GM12892 (cell line): ENCODE measurements around the gene EIF4G2.

Experiments
- DNase-seq: peaks from one replicate; pipeline ENCODE4 v3.0.0; 2011; ENCODE audit not compliant: insufficient read length
- FAIRE-seq: peaks from 2 replicates; lab custom pipeline; 2011; peaks lifted over from hg19 to GRCh38; lab: Jason Lieb, UNC
- POLR2A ChIP-seq: IDR thresholded peaks from 2 replicates; pipeline ENCODE4 v1.6.1; 2011; ENCODE audit warnings: low read depth, low read length, control low read depth
- POLR2AphosphoS5 ChIP-seq: IDR thresholded peaks from 2 replicates; pipeline ENCODE4 v1.6.1; 2011; ENCODE audit warnings: low read depth, low read length, control low read depth
- TAF1 ChIP-seq: IDR thresholded peaks from 2 replicates; pipeline ENCODE4 v1.6.1; 2011; ENCODE audit warnings: low read depth, mild to moderate bottlenecking, control low read depth, low read length, borderline replicate concordance

The EIF4G2 gene

DNA sequence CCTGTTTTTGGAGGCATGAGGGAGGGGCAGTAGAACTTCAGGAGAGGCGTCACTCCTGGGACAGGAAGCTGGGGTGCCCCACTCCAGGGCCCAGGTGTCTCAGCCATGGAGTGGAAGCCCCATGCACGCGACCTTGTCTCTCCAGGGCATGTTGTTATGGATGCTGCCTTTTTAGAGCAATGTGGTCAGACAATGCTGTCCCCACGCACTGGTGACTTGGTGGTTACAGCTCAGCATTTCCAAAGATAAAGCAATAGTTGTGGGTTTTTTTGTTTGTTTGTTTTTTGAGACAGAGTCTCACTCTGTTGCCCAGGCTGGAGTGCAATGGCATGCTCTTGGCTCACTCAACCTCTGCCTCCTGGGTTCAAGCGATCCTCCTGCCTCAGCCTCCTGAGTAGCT lies 22.3 kb downstream of the EIF4G2 start:
- FAIRE-seq (no peak), DNase-seq (no peak)
- no peak for TF ChIP-seq POLR2A
- TF ChIP-seq TAF1 = no peak
- TF ChIP-seq POLR2AphosphoS5 = no peak

GRCh38 chr11:10785146-10785474 lies 23.6 kb downstream of the EIF4G2 start:
- FAIRE-seq (no peak), DNase-seq (no peak)
- TF ChIP-seq POLR2A = no peak
- TF ChIP-seq TAF1 = no peak
- no peak for TF ChIP-seq POLR2AphosphoS5

DNA sequence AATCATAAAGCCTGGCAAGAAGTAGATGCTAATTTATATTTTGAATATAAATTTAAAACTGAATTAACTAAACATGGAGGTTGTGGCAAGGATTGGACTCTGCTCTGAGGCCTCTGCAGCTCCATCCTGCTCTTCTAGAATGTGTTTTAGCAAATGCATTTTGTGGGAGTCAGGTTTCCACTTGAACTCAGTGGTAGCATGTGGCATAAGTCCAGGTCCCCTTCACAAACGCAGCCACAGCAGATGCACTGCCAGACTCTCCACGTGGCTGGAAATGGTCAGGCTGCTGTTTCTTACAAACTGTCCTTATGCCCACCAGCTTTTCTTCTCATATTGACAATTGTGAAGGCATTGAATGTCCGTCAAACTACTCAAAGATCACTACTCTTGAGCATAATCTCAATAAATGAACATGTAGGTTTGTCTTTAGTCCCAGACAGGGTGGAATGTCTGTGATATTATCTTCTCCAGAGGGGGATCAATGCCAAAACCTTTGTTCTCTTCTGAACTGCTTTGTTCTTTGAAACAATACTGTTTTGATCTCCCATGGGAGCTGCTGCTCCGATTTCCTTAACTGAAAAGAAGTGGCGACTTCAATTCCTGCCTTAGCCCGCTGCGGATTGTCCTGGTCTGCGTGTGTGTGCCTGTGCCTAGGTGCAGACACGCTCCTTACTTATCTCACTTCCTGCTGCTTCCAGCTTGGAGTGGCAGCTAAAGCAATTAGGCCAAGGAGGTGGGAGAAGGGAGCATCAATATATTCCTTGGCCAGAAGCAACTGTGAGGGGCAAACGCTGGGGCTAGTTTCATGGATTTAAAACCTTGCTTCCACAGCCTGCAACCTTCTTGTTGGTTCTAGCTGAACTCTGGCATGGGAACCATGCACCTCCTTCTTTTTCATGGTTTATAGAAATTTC lies 24.2 kb downstream of the EIF4G2 start:
- FAIRE-seq (no peak), DNase-seq (no peak)
- no peak for TF ChIP-seq POLR2A

- TF ChIP-seq TAF1 (no peak), POLR2A (no peak), POLR2AphosphoS5 (no peak)
- FAIRE-seq (no peak), DNase-seq (no peak)
These were observed 28.7 kb downstream of the EIF4G2 start for GRCh38 chr11:10780040-10780439.

DNA sequence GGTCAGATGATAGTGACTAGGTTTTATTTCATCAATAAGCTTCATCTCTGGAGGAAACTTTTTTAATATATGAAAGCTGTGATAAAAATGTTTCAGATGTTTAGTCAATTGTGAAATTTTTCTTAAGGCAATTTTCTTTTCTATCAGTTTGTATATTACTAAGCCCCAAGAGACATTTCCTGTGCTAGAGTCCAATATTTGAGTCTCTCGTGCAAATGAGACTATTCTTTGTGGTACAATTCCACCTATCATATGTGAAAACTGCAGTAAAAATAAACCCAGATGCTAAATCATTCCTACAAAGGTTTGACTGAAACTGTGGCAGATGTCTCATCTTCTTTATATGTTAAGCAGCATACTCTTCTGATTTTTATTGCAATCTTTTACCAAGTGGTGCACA lies 29.6 kb downstream of the EIF4G2 start:
- no peak for DNase-seq
- no peak for FAIRE-seq
- TF ChIP-seq TAF1 (no peak), POLR2AphosphoS5 (no peak), POLR2A (no peak)

- TF ChIP-seq POLR2A (no peak), TAF1 (no peak), POLR2AphosphoS5 (no peak)
- DNase-seq (no peak), FAIRE-seq (no peak)
These were observed 30.3 kb downstream of the EIF4G2 start for GRCh38 chr11:10778217-10778970.

DNA sequence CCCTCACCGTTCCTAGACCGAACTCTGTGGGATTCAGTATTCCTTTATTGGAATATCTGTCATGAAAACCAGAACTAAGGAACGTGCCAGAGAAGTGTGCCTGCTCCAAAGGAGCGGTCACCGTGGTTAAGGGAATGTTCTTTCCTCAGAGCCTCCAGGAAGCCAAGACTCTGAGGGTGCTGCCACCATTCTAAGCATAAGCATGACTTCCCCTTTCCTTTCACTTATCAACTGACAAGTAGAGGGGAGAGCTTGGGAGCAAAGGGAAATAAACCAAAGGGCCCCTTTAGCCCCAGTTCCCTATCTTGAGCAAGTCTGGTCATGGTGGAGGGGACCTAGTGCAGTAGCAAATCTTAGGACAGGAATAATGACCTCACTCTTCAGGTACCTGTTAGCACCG lies 30.9 kb downstream of the EIF4G2 start:
- TF ChIP-seq TAF1 (no peak), POLR2A (no peak), POLR2AphosphoS5 (no peak)
- DNase-seq (no peak), FAIRE-seq (no peak)

GRCh38 chr11:10777393-10777793 lies 31.3 kb downstream of the EIF4G2 start:
- DNase-seq (no peak), FAIRE-seq (no peak)
- TF ChIP-seq POLR2AphosphoS5 (no peak), TAF1 (no peak), POLR2A (no peak)

- no peak for DNase-seq
- FAIRE-seq = no peak
- no peak for TF ChIP-seq POLR2AphosphoS5
- TF ChIP-seq TAF1 = no peak
- TF ChIP-seq POLR2A = no peak
These were observed 33.9 kb downstream of the EIF4G2 start for GRCh38 chr11:10774811-10775210.

DNA sequence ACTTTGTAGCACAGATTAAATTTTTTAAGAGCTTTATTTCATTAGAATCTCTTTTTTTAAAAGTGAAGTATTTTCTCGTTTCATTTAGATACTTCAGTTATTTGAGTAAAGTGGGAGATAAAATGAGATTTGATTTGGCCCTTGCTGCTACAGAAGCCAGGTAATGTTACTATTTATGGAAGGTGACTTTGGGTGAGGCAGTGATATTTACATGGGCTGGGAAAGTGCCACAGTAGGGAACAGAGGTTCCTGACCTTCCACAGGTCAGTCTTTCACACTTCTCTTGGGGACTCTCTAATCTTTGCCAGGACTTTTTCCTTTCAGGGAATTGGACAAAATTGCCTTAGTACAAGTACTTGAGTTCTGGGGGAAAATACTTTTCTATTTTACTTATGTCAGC lies 37.3 kb downstream of the EIF4G2 start:
- FAIRE-seq (no peak), DNase-seq (no peak)
- TF ChIP-seq POLR2AphosphoS5 (no peak), POLR2A (no peak), TAF1 (no peak)

- FAIRE-seq = peak; percentile 66
These were observed 38.0 kb downstream of the EIF4G2 start for GRCh38 chr11:10770626-10771254.

More at GRCh38 chr11:10770626-10771254, 38.0 kb downstream of the EIF4G2 start:
- TF ChIP-seq POLR2A (no peak), TAF1 (no peak), POLR2AphosphoS5 (no peak)
- DNase-seq = no peak
